Endothelial cell of umbilical vein (primary cell): ENCODE data around the gene TGFA. TPM values are rescaled to one million over a fixed set of nuclear protein-coding genes. Genes with fewer than 3 reads are reported as not detected.

ENCODE experiments used
- BruUV-seq: library from RNA; stranded (reverse); fragments of 400-500 nt; replicated peaks from 2 replicates; lab custom pipeline; 2021; lab: Mats Ljungman, UMichigan
- CTCF ChIA-PET: fragments of 300-600, 350-600 bp; sonication (Branson Sonifier 250); formaldehyde crosslinking; loops from one replicate; lab custom pipeline; 2021; ENCODE audit warnings: antibody characterized with exemption, inconsistent platforms; lab: Charles Lee
- POLR2A ChIA-PET: fragments of 300-600, 350-600 bp; sonication (Branson Sonifier 250); formaldehyde crosslinking; loops from one replicate; lab custom pipeline; 2021; ENCODE audit warnings: antibody characterized with exemption, inconsistent platforms; lab: Charles Lee
- DNase-seq: peaks from one replicate; pipeline ENCODE4 v3.0.0-alpha.2; 2011; ENCODE audit warnings: low read depth, low spot score
- FAIRE-seq: peaks from 2 replicates; lab custom pipeline; 2011; peaks lifted over from hg19 to GRCh38; lab: Jason Lieb, UNC
- H2AFZ ChIP-seq: 2 replicates; pipeline ENCODE4 v1.6.0; 2012; ENCODE audit warnings: low read depth, low read length, control low read depth, inconsistent platforms
- H3K27ac ChIP-seq: 2 replicates; pipeline ENCODE4 v1.5.1; 2011; ENCODE audit warnings: low read depth, mild to moderate bottlenecking, control low read depth, low read length, moderate library complexity; ENCODE audit not compliant: insufficient read depth
- H3K27me3 ChIP-seq, 2 experiments: 2 replicates each; pipeline versions ENCODE4 v1.6.0 to v1.6.1; 2011; ENCODE audit warnings: low read length in 2 of 2, mixed read lengths in 1 of 2; ENCODE audit not compliant: control insufficient read depth in 2 of 2, insufficient read depth in 2 of 2
- H3K36me3 ChIP-seq, 2 experiments: 2 replicates in 1 of 2; 3 replicates in 1 of 2; pipeline ENCODE4 v1.5.1; 2011; ENCODE audit warnings: low read length in 2 of 2, mild to moderate bottlenecking in 1 of 2, moderate library complexity in 1 of 2; ENCODE audit not compliant: control insufficient read depth in 2 of 2, insufficient read depth in 2 of 2; ENCODE audit errors: extremely low read depth in 1 of 2
- H3K4me1 ChIP-seq: 3 replicates; pipeline ENCODE4 v1.5.1; 2011; ENCODE audit warnings: mild to moderate bottlenecking, low read length; ENCODE audit not compliant: control insufficient read depth, insufficient read depth; ENCODE audit errors: extremely low read depth
- H3K4me2 ChIP-seq: 2 replicates; pipeline ENCODE4 v1.6.1; 2011; ENCODE audit warnings: low read length, control low read depth, mixed read lengths; ENCODE audit not compliant: insufficient read depth
- H3K4me3 ChIP-seq, 3 experiments: fragments of 200-600 bp in 1 of 3; sonication (generic), shearing (Covaris generic) in 1 of 3; replicated peaks in 1 of 3; 2 replicates each; pipeline ENCODE4 v1.5.1; 2011 to 2016; ENCODE audit warnings: control low read depth in 3 of 3, low read length in 3 of 3, mild to moderate bottlenecking in 2 of 3, inconsistent platforms in 1 of 3, low read depth in 1 of 3, moderate library complexity in 1 of 3; ENCODE audit not compliant: insufficient read depth in 1 of 3
- H3K79me2 ChIP-seq: 2 replicates; pipeline ENCODE4 v1.6.0; 2012; ENCODE audit warnings: low read length, inconsistent platforms; ENCODE audit not compliant: control insufficient read depth, insufficient read depth
- H3K9ac ChIP-seq: replicated peaks from 2 replicates; pipeline ENCODE3; 2011; ENCODE audit warnings: low read length, control low read depth; ENCODE audit not compliant: insufficient read depth; ENCODE audit errors: extremely low read depth
- H3K9me1 ChIP-seq: replicated peaks from 3 replicates; pipeline ENCODE4 v1.6.0; 2011; ENCODE audit warnings: mild to moderate bottlenecking, low read length; ENCODE audit not compliant: control insufficient read depth, insufficient read depth; ENCODE audit errors: extremely low read depth
- H3K9me3 ChIP-seq: replicated peaks from 2 replicates; pipeline ENCODE4 v1.5.1; 2012; ENCODE audit warnings: low read length, inconsistent platforms; ENCODE audit not compliant: control insufficient read depth, insufficient read depth
- H4K20me1 ChIP-seq: replicated peaks from 2 replicates; pipeline ENCODE3; 2011; ENCODE audit warnings: mild to moderate bottlenecking, low read length; ENCODE audit not compliant: control insufficient read depth, insufficient read depth; ENCODE audit errors: extremely low read depth
- EZH2 ChIP-seq: IDR thresholded peaks from 2 replicates; pipeline ENCODE4 v1.6.1; 2012; ENCODE audit warnings: borderline replicate concordance, low read depth, mild to moderate bottlenecking, moderate library complexity, low read length, inconsistent platforms; ENCODE audit not compliant: severe bottlenecking
- FOS ChIP-seq: IDR thresholded peaks from 2 replicates; pipeline ENCODE4 v1.6.1; 2011; ENCODE audit warnings: mild to moderate bottlenecking, low read length, moderate library complexity, borderline replicate concordance; ENCODE audit not compliant: insufficient read depth
- GATA2 ChIP-seq: IDR thresholded peaks from 2 replicates; pipeline ENCODE4 v1.7.0; 2011; ENCODE audit warnings: low read depth, mild to moderate bottlenecking, moderate library complexity, mixed read lengths, low read length; ENCODE audit not compliant: insufficient read length, insufficient read depth
- JUN ChIP-seq: IDR thresholded peaks from 2 replicates; pipeline ENCODE4 v1.6.1; 2011; ENCODE audit warnings: borderline replicate concordance, low read depth; ENCODE audit not compliant: insufficient read length, insufficient read depth
- MYC ChIP-seq: IDR thresholded peaks from one replicate; pipeline ENCODE4 v1.6.1; 2011; ENCODE audit warnings: mild to moderate bottlenecking, low read depth, low read length
- POLR2A ChIP-seq: IDR thresholded peaks from 2 replicates; pipeline ENCODE4 v1.6.1; 2012; ENCODE audit warnings: low read depth, mild to moderate bottlenecking, control low read depth, low read length
- POLR2AphosphoS5 ChIP-seq: IDR thresholded peaks from 2 replicates; pipeline ENCODE4 v1.6.1; 2012; ENCODE audit warnings: low read depth, mild to moderate bottlenecking, control low read depth, low read length, moderate library complexity; ENCODE audit not compliant: insufficient read depth
- dilution Hi-C: fragments of 300-500 bp; cut with MboI; formaldehyde crosslinking; loops from one replicate; pipeline ENCODE4 v1.15.0; 2019; ENCODE audit warnings: low sequenced_read_pairs; ENCODE audit not compliant: extremely low pct_ligation_motif_present
- intact Hi-C: fragments of 100-400 bp; cut with micrococcal nuclease; formaldehyde crosslinking; loops from one replicate; pipeline ENCODE4 v1.10.0; 2022
- polyA plus RNA-seq, 4 experiments: library from polyadenylated mRNA; depleted of rRNA in 3 of 4; stranded (reverse) in 3 of 4; unstranded in 1 of 4; fragments of >200 nt; gene quantifications; 2 replicates each; pipeline versions ENCODE4 v1.2.1 to v1.2.3, GENCODE V29; 2011 to 2012; ENCODE audit warnings: missing spikeins in 1 of 4
- total RNA-seq: library from RNA; stranded (reverse); gene quantifications from 2 replicates; pipeline ENCODE4 v1.2.3, GENCODE V29; 2021
- TF ChIP-seq, protein P1 (sequence below), 2 donors: IDR thresholded peaks; 1 replicate in 1 of 2; 2 replicates in 1 of 2; pipeline ENCODE4 v1.5.1; 2011; ENCODE audit warnings: low read length in 2 of 2, mild to moderate bottlenecking in 2 of 2, moderate library complexity in 2 of 2, control low read depth in 1 of 2, inconsistent platforms in 1 of 2, low read depth in 1 of 2; ENCODE audit not compliant: insufficient read depth in 1 of 2; ENCODE audit errors: extremely low read depth in 1 of 2
- TF ChIP-seq, protein P2 (sequence below): IDR thresholded peaks from 2 replicates; pipeline ENCODE4 v1.6.1; 2011; ENCODE audit not compliant: insufficient read depth, insufficient read length

TGFA gene
- total and polyA plus RNA-seq, 2 donors (not counting 3 experiments of a cell fraction or from before 2014, with no cell fraction given): 0.22 to 0.32 TPM

DNA sequence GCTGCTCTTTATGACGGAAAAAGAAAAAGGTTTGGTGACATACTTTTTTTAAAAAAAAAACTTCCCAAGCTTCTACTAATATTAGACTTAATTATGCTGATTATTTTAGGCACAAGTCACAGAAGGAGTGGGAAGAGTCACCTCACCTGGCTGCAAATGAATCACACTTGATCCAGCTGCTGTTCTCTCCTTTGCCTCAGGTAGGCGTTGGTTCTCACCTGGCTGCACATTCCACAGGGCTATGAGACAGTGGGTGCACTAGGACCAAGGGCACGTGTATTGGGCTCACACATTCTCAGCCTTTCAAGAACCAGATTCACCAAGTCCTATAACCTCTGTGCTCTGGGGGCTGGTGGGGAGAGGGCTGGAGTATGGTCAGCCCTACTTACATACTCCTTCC, 93.3 kb downstream of the TGFA start:
- H4K20me1 ChIP-seq: no peaks in the 10 kb centered on the region
- FAIRE-seq (no peak), DNase-seq (no peak)
- H3K9me1 ChIP-seq: no peaks in the 10 kb centered on the region
- ChIA-PET POLR2A (no interaction called here), CTCF (interaction anchor here (1.0 to 1.5 kb wide), 3 partner anchors 9 to 157 kb away, joined by 3 to 6 read pairs (median 3); no protein-coding TSS in a partner anchor)
- no peak overlapping the region for H3K4me2 ChIP-seq
- H2AFZ ChIP-seq: no peak overlapping the region
- no peaks in the 10 kb centered on the region for H3K4me1 ChIP-seq
- H3K9me3 ChIP-seq: no peaks in the 10 kb centered on the region
- TF ChIP-seq FOS (no peak), POLR2AphosphoS5 (no peak), EZH2 (no peak), GATA2 (no peak), JUN (no peak), POLR2A (no peak), MYC (no peak)
- TF ChIP-seq, protein P1, sequence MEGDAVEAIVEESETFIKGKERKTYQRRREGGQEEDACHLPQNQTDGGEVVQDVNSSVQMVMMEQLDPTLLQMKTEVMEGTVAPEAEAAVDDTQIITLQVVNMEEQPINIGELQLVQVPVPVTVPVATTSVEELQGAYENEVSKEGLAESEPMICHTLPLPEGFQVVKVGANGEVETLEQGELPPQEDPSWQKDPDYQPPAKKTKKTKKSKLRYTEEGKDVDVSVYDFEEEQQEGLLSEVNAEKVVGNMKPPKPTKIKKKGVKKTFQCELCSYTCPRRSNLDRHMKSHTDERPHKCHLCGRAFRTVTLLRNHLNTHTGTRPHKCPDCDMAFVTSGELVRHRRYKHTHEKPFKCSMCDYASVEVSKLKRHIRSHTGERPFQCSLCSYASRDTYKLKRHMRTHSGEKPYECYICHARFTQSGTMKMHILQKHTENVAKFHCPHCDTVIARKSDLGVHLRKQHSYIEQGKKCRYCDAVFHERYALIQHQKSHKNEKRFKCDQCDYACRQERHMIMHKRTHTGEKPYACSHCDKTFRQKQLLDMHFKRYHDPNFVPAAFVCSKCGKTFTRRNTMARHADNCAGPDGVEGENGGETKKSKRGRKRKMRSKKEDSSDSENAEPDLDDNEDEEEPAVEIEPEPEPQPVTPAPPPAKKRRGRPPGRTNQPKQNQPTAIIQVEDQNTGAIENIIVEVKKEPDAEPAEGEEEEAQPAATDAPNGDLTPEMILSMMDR (IDR thresholded peaks at IDR 0.05; ENCODE audit: extremely low read depth in 1 of 2, insufficient read depth in 1 of 2, low read depth in 1 of 2, low read length in 2 of 2): no peak
- TF ChIP-seq, protein P2, sequence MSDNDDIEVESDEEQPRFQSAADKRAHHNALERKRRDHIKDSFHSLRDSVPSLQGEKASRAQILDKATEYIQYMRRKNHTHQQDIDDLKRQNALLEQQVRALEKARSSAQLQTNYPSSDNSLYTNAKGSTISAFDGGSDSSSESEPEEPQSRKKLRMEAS: no peak
- no peak overlapping the region for H3K4me3 ChIP-seq
- no peaks in the 10 kb centered on the region for H3K36me3 ChIP-seq
- H3K27ac ChIP-seq: no peak overlapping the region
- dilution Hi-C loops (no loop called here), intact Hi-C loops (no loop called here)
- H3K9ac ChIP-seq: no peak overlapping the region
- peaks cover 2% of the 10 kb centered on the region in 2 experiments for H3K27me3 ChIP-seq
- H3K79me2 ChIP-seq: no peaks in the 10 kb centered on the region
- BruUV-seq: no TSS peak
